Effector CD8-positive, alpha-beta T cell (primary cell): ENCODE results near the gene SPTBN1.

Source experiments
- DNase-seq: peaks from one replicate; lab custom pipeline; 2025; lab: John Stamatoyannopoulos, UW

Gene SPTBN1

DNA sequence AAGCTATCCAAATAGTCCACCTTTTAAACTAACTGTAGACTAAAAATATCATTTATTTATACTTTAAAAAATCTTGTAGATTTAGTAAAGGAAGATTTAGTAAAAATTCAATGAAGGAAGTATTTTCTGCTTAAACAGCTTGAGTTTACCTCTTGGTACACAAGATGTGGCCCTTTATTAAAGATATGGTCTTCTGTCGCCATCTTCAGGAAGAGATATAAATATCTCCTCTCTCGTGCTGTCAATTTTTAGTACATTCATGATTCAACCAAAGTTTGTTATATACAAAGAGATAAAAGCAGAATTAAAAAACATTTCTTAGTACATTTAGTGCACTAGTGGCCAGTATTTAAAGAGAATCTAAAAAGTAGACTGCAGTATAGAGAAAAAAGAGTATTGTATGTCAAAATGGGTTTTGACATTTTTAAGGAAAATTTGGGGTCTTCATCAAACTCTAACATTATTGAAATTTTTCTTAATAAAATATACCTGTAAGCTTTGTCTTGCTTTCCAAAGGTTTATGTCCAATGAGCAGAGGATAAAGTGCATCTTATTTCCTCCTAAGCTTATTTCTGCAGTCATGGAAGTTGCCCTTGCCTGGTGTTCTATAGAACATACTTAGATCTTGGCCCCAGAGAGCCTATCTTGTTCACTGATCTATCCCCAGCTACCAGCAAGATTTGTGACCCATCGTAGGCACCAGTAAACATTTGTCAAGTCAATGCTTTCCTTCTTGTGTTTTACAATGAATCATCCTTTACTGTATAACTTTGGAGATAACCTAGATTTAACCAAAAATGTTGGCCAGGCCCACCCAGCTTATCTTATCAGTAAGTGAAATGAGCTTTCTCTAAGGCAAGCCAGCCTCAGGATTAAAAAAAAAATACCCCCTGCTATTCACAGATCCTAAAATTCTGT is 248.8 kb downstream of the SPTBN1 start:
- no peak for DNase-seq

DNA sequence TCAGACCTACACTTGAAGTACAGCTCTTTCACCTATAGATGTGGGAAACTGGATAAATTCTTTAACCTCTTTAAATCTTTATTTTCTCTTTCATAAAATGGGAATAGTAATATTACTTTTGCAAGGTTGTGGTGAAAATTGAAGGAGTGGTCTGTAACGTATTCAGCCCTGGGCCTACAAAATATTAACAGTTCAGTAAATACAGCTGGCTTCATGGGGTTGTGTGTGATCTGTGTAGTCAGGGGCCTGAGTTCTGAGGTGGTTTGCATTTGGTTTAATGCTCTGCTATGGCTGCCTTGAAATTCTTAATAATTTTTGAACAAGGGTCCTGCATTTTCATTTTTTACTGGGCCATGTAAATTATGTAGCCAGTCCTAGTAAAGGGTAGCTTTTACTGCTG is 250.5 kb downstream of the SPTBN1 start:
- no peak for DNase-seq

DNA sequence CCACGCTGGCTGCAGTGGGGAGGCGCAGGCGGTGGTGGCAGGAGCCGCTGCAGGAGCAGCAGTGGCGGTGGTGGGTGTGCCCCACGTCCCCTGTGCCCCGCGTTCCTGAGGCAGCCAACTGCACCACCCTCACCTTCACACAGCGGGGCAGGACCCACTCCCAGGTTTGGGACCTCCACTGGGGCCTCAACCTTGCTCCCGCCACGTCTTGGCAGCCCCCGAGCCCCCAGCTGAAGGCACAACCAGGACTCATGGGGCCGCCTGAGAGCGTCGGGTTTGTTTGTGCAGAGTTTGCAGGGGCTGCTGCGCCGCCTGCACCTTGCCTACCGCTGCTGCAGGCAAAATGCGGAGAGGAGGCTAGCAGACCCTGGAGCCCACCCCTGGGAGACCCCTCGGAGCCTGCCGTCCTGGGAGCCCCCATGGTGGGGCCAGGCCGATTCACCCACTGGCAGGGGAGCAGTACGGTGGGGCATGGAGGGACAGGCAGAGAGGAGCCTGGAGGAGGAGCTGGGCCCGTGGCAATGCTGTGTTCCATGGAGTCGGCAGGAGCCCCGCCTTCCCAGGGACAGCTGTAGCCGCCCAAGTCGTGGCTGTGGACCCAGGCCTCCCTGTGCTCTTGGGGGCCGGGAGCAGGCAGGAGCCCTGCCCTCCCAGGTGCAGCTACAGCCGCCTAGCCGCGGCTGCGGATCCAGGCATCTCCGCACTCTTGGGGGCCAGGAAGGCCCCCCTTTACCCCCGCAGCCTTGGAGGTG is 252.6 kb downstream of the SPTBN1 start:
- no peak for DNase-seq

DNA sequence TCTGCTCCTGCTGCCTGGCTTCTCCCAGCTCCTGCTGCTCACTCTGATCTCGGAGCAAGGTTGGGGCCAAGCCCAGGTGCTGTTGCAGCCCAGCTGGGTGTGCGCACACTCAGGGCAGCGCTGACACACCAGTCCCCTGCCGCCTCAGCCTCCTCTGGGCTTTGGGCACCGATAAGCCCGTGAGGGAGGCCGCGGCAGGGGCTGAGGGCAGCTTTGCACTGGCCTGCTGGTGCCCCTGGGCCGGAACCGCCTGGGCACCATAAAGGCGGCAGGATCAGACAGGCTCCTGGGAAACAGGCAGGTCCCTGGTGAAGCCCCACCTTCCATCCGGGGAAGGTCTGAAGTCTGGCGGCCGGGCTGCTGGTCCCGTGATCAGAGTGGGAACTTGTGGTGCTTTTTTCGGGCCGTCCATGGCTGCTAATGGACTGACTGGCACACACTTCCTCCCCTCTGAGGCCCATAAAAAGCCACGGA is 253.2 kb downstream of the SPTBN1 start:
- DNase-seq: no peak

DNA sequence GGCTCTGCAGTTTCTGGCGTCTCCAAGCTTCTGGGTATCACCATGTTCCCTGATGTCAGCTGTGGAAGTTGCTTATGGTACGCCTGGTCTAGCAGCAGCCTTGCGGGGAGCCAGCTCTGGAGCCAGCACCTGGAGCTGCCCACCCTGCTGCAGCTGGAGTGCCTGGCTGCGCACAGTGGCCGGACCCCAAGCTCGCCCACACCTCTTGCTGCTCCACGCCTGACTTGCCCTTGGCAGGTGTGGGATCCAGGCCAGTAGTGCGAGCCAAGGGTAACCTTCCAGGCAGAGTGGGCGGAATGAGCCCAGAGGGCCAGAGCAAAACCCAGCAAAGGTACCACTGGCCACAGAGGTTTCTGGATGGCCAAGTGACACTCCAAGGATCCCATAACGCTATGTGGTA is 254.1 kb downstream of the SPTBN1 start:
- DNase-seq: no peak

DNA sequence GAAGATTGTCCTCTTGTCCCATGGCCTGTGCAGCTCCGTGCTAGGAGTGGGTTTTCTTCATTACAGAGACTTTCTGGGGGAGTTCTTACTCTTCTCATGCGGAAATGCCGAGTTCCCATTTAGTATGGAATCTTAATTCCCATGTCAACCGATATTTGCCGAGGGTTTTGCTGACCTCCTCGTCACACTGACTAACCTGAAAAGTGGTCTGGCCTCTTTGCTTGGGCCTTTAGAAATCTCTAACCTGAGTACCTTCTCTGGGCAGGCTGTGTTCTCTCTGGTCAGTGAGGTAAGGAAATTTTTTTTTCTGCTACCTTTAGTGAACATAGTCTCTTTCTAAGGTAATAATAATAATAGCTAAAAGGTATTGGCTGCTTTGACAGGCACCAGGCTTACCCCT is 256.4 kb downstream of the SPTBN1 start:
- DNase-seq: no peak

DNA sequence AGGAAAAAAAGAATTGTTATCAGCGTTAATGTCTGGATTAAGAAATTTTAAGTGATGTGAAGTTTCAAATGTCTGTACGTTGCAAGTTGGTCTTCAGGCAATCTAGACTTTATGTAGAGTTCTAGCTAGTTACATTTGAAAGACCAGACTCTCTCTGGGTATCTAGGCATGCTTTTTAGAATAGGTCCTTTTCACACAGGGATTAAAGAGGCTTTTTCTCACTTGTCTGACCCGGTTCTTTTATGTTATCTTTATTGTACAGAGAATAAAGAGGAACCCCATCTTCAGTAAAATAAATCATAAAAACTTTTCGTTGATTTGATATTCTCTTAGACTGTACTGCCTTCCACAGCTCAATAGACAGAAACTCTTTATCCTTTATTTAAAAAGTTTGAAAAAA is 258.9 kb downstream of the SPTBN1 start:
- no peak for DNase-seq

DNA sequence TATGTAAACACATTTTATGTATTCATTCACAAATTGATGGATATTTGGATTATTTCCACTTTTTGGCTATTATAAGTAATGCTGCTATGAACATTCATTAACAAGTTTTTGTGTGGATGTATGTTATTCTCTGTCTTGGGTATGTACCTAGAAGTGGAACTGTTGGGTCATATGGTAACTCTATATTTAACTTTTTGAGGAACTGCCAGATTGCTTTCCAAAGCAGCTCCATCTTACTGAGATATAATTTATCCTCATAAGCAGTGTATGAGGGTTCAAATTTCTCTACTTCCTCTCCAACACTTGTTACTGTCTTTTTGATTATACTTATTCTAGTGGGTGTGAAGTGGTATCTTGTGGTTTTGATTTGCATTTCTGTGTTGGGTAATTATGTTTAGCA is 260.2 kb downstream of the SPTBN1 start:
- no peak for DNase-seq

DNA sequence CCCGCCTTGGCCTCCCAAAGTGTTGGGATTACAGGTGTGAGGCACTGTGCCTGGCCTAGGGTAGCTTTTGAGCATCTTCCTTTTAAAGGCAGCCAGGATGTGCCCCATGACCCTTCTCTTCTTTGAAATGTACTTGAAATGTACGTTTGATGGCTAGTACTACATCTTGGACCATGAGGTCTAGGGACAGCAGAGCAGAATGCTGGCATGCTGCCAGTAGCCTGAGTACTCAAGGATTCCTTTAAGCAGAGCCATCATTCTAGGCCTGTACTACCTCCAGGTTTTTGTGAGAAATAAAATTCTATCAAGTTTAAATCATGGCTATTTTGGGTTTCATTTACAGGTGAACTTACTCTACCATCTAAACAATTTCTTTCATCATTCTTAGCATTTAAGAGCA is 264.4 kb downstream of the SPTBN1 start:
- no peak for DNase-seq
